CD4-positive, alpha-beta T cell treated with Interleukin-10 for 1 hour (primary cell): ENCODE results near the gene TAF11L14.

ENCODE experiments used
- DNase-seq: peaks from one replicate; pipeline ENCODE4 v3.0.0-alpha.2; 2020

The TAF11L14 gene

DNA sequence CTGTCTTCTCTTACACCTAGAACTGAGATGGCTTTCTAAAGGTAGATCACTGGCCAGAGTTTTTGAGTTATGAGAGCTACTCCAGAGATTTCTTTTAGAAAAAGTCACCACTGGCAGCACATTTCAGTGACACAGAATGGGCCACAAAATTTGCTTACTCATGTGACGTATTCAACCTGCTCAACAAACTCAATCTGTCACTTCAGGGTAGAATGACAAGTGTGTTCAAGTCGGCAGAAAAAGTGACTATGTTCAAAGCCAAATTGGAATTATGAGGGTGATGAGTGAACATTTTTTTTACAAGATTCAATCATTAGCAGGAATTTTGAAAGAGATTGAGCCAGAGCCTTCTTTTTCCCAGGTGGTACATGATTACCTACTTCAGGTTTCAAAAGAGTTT, 46.5 kb downstream of the TAF11L14 start:
- DNase-seq: no peak
